GM18507 (cell line): Measurements from ENCODE around the gene VPS26C.
"Not testable (repeated sequence)": the region's sequence is repeated elsewhere in the genome, so short reads cannot be mapped to it uniquely, and the experiment has no call there.

ENCODE experiments used
- DNase-seq: peaks from one replicate; pipeline ENCODE4 v3.0.0; 2011; ENCODE audit warnings: low read depth; ENCODE audit not compliant: insufficient read length; ENCODE audit errors: extremely low spot score
- FAIRE-seq: peaks from 2 replicates; lab custom pipeline; 2011; peaks lifted over from hg19 to GRCh38; lab: Jason Lieb, UNC

VPS26C gene

GRCh38 chr21:37233551-37234146 lies 33.5 kb downstream of the VPS26C start:
- no peak for DNase-seq

GRCh38 chr21:37232274-37233018 lies 34.7 kb downstream of the VPS26C start:
- peak; percentile 93 for FAIRE-seq
- DNase-seq, result peak; percentile 43

More at GRCh38 chr21:37233551-37234146, 33.5 kb downstream of the VPS26C start:
- FAIRE-seq, result no peak

- FAIRE-seq, result no peak
- no peak for DNase-seq
Measured at GRCh38 chr21:37231671-37232070, 35.5 kb downstream of the VPS26C start.

- no peak for DNase-seq
- FAIRE-seq, result no peak
Measured at GRCh38 chr21:37231249-37231645, 35.9 kb downstream of the VPS26C start.

- DNase-seq (no peak), FAIRE-seq (no peak)
Measured at GRCh38 chr21:37230632-37231248, 36.4 kb downstream of the VPS26C start.

GRCh38 chr21:37228003-37228400 lies 39.1 kb downstream of the VPS26C start:
- no peak for DNase-seq
- FAIRE-seq, result no peak

GRCh38 chr21:37227071-37228002 lies 39.8 kb downstream of the VPS26C start:
- DNase-seq, result no peak
- no peak for FAIRE-seq

- FAIRE-seq (no peak), DNase-seq (no peak)
Measured at GRCh38 chr21:37226041-37226920, 40.9 kb downstream of the VPS26C start.

- FAIRE-seq, result no peak
- DNase-seq, result no peak
Measured at GRCh38 chr21:37224861-37225839, 42.0 kb downstream of the VPS26C start.

- DNase-seq (no peak), FAIRE-seq (no peak)
Measured at GRCh38 chr21:37223804-37224345, 43.3 kb downstream of the VPS26C start.

- not testable (repeated sequence) for FAIRE-seq, DNase-seq
Measured at GRCh38 chr21:37222248-37222647, 44.9 kb downstream of the VPS26C start.

- FAIRE-seq (peak; percentile 89), DNase-seq (peak; percentile 87)
Measured at GRCh38 chr21:37220981-37221664, 46.0 kb downstream of the VPS26C start.

GRCh38 chr21:37220433-37220980 lies 46.6 kb downstream of the VPS26C start:
- DNase-seq, result peak; percentile 35
- FAIRE-seq, result peak; percentile 9

GRCh38 chr21:37219761-37220432 lies 47.2 kb downstream of the VPS26C start:
- no peak for FAIRE-seq

GRCh38 chr21:37214952-37215351 lies 52.2 kb downstream of the VPS26C start:
- DNase-seq (no peak), FAIRE-seq (no peak)

More at GRCh38 chr21:37219761-37220432, 47.2 kb downstream of the VPS26C start:
- DNase-seq, result no peak

GRCh38 chr21:37210799-37211198 lies 56.3 kb downstream of the VPS26C start:
- DNase-seq (no peak), FAIRE-seq (no peak)
